Thymus (tissue), 11 donors: ENCODE data around the gene NEK6. TPM values are rescaled to one million over a fixed set of nuclear protein-coding genes. Genes with fewer than 3 reads are reported as not detected.

Source experiments
- DNase-seq, 9 donors: peaks; one replicate each; pipeline ENCODE4 v3.0.0-alpha.2; 2013; ENCODE audit warnings: low spot score in 9 of 9, low read depth in 6 of 9, missing footprints in 1 of 9
- H3K27ac ChIP-seq, 2 donors: one replicate each; pipeline ENCODE4 v1.5.1; 2013; ENCODE audit warnings: control low read depth in 1 of 2, low read depth in 1 of 2, low read length in 1 of 2, mild to moderate bottlenecking in 1 of 2, moderate library complexity in 1 of 2
- H3K27me3 ChIP-seq, 2 donors: one replicate each; pipeline ENCODE4 v1.5.1; 2013; ENCODE audit warnings: low read length in 1 of 2; ENCODE audit not compliant: control insufficient read depth in 2 of 2, insufficient read depth in 1 of 2
- H3K36me3 ChIP-seq, 2 donors: one replicate each; pipeline ENCODE4 v1.5.1; 2013; ENCODE audit warnings: low read length in 1 of 2, mild to moderate bottlenecking in 1 of 2, moderate library complexity in 1 of 2; ENCODE audit not compliant: control insufficient read depth in 2 of 2, insufficient read depth in 2 of 2
- H3K4me1 ChIP-seq, 2 donors: one replicate each; pipeline ENCODE4 v1.5.1; 2013; ENCODE audit warnings: low read length in 2 of 2; ENCODE audit not compliant: control insufficient read depth in 2 of 2, insufficient read depth in 2 of 2
- H3K4me3 ChIP-seq, 2 donors: one replicate each; pipeline ENCODE4 v1.5.1; 2013; ENCODE audit warnings: low read length in 2 of 2, control low read depth in 1 of 2, mild to moderate bottlenecking in 1 of 2
- H3K9me3 ChIP-seq, 2 donors: one replicate each; pipeline ENCODE4 v1.5.1; 2013; ENCODE audit warnings: low read length in 1 of 2, mild to moderate bottlenecking in 1 of 2; ENCODE audit not compliant: control insufficient read depth in 2 of 2, insufficient read depth in 1 of 2
- WGBS: extraction: QIAGEN DNeasy Blood & Tissue Kit; methylation state at CpG from one replicate; pipeline ENCODE4 v1.1.7; 2013; 5-methylcytosine and 5-hydroxymethylcytosine counted together
- polyA plus RNA-seq: library from polyadenylated mRNA; stranded (reverse); fragments of 200-250 nt; gene quantifications from one replicate; pipeline ENCODE4 v1.2.3, GENCODE V29; 2013
- total RNA-seq: library from RNA; stranded (reverse); fragments of 120-200 nt; gene quantifications from one replicate; pipeline ENCODE4 v1.2.4, GENCODE V29; 2013
- donor health status: healthy.

The NEK6 gene
- total and polyA plus RNA-seq, 2 donors = 8.3 to 9.8 TPM

DNA sequence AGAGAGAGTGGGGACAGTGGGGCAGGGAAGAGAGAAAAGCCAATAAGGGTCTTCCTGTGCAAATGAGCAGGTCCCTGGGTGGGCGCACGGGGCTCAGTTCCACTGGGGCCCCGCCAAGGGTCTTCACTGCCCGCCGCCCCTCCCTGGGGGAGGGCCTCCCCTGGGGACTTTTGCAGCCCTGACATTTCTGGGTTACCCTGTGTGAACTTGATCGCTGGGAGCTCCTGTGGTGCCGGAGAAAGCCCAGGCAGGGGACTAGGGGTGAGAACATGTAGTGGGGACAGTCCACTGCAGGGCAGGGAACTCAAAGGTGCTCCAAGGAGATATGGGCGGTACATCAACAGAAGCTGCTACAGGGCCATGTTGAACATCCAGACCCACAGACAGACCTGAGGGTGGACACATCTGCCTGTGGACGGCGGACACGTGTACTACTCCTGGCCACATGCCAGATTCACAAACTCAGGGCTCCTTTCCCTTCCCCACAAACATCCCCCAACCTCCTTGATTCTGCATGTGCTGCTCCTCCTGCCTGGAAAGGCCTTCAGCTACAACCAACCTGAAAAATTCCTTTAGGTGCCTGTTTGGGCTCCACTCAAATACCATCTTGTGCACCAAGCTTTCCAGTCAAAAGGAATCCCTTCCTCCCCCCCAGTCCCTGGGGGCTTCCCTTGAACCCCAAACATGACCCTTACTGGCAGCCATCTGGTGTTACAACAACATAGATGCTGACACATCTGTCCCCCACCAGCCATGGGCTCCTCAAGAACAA is 43.0 kb upstream of the NEK6 start:
- Histone ChIP-seq H3K4me1 (peaks cover 11 to 47% of the 10 kb centered on the region in 2 donors), H3K9me3 (no peaks in the 10 kb centered on the region), H3K27ac (no peak overlapping the region), H3K4me3 (no peak overlapping the region), H3K36me3 (no peaks in the 10 kb centered on the region), H3K27me3 (no peaks in the 10 kb centered on the region)
- DNase-seq = no peak
- WGBS = 86% methylated on average over 11 of the region's 11 CpGs

DNA sequence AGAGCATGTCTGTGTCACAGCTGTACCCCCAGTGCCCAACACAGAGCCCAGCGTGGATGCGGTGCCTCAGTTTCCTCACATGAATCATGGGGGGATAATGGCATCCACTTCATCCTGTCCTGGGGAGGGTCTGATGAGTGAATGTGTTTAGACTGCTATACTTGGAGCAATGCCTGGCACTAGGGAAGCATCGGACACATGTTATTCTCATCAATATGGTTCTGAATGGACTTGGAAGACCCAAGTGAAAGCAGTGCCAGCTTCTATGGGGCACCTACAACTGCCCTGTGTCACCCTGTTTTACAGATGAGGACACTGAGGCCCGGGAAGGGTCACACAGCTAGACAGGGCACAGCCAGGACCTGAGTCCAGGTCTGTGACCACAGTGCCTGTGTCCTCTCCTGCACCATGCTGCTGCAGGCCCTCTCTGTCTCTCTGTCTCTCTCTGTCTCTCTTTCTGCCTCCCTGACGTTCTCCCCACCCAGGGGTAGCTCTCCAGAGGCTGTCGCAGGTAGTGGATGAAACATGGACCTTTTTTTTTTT is 42.3 kb upstream of the NEK6 start:
- peaks cover 11 to 49% of the 10 kb centered on the region in 2 donors for H3K4me1 ChIP-seq
- H3K36me3 ChIP-seq = no peaks in the 10 kb centered on the region
- H3K27ac ChIP-seq = no peak overlapping the region
- no peak for DNase-seq
- no peak overlapping the region for H3K4me3 ChIP-seq
- H3K27me3 ChIP-seq = no peaks in the 10 kb centered on the region
- no peaks in the 10 kb centered on the region for H3K9me3 ChIP-seq
- WGBS = 95% methylated on average over 6 of the region's 6 CpGs

DNA sequence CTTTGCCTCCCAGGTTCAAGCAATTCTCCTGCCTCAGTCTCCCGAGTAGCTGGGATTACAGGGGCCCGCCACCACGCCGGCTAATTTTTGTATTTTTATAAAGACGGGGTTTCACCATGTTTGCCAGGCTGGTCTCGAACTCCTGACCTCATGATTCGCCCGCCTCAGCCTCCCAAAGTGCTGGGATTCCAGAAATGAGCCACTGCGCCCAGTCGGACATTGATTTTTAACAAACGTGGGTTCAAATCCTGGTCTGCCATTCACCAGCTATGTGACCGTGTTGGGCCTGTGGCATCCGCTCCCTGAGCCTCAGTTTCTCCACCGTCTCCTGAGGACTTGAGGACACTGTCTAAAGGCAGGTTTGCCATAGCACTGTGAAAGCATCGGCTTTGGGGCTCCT is 41.8 kb upstream of the NEK6 start:
- 96% methylated on average over 15 of the region's 15 CpGs for WGBS
- H3K4me1 ChIP-seq = peaks cover 11 to 54% of the 10 kb centered on the region in 2 donors
- H3K27ac ChIP-seq = no peak overlapping the region
- no peak overlapping the region for H3K4me3 ChIP-seq
- no peak for DNase-seq
- H3K36me3 ChIP-seq = no peaks in the 10 kb centered on the region
- no peaks in the 10 kb centered on the region for H3K9me3 ChIP-seq
- H3K27me3 ChIP-seq = no peaks in the 10 kb centered on the region

DNA sequence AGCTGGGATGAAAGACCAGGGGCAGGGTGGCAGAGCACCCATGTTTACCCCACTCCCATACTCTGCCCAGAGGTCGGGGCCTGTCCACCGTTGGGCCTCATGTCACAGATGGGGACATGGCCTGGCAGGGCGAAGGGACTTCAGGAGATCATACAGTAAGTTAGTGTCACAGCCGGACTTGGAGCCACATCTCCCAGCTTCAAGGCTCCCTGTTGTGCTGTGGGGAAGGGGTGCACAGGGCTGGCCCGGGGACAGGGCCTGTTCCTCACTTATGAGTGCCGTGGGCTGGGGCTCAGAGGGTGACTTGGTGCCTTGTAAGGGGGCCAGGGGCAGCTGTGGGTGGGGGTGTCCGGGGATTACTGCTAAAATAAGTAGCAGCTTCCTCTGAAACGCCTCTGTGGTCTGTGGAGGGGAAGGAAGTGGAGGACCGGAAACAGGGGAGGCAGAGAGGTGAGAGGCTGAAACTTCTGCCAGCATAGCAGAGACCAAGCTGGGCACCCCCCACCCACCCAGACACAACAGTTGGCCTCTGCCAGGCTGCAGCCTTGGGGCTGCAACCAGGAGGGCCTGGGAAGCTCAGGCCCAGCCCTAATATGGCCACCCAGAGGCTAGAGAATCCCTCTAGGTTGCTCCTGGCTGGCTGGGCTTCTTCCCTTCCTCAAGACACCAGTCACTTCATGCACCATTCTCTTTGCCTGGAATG is 41.1 kb upstream of the NEK6 start:
- peak in 5 of 9 donors; percentile 31 to 75 (median 38) for DNase-seq
- WGBS = 22% methylated on average over 9 of the region's 9 CpGs
- Histone ChIP-seq H3K9me3 (no peaks in the 10 kb centered on the region), H3K27ac (peak overlapping the region; percentile 20 to 32), H3K4me1 (peaks cover 11 to 56% of the 10 kb centered on the region in 2 donors), H3K36me3 (no peaks in the 10 kb centered on the region), H3K27me3 (no peaks in the 10 kb centered on the region), H3K4me3 (no peak overlapping the region)

DNA sequence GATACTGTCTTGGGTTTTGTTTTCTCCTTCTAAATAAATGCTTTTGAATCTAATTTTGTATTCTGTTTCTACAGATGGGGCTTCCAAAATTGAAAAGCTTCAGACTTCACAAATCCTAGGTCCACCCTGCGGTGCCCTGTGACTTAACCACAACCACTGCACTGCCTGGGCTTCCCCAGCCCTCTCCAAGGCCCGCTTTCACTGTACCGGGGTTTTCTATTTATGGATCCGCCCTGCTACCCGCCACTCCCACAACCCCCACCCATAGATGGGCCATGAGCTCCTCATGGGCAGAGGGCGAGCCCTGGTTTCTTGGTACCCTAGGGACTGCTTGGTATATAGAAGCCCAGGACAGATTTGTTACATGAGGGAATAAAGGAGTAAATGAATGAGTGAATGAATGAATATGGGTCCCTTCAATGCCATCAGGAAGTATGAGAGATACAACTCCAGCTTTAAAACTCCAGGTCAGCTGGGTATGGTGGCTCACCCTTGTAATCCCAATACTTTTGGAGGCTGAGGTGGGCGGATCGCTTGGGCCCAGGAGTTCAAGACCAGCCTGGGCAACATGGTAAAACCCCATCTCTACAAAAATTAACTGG is 39.8 kb upstream of the NEK6 start:
- no peak for DNase-seq
- H3K27me3 ChIP-seq = no peaks in the 10 kb centered on the region
- no peak overlapping the region for H3K4me3 ChIP-seq
- no peaks in the 10 kb centered on the region for H3K9me3 ChIP-seq
- no peaks in the 10 kb centered on the region for H3K36me3 ChIP-seq
- H3K4me1 ChIP-seq = peaks cover 11 to 56% of the 10 kb centered on the region in 2 donors
- WGBS = 58% methylated on average over 8 of the region's 8 CpGs
- peak overlapping the region in 1 of 2 donors; percentile 32 for H3K27ac ChIP-seq

DNA sequence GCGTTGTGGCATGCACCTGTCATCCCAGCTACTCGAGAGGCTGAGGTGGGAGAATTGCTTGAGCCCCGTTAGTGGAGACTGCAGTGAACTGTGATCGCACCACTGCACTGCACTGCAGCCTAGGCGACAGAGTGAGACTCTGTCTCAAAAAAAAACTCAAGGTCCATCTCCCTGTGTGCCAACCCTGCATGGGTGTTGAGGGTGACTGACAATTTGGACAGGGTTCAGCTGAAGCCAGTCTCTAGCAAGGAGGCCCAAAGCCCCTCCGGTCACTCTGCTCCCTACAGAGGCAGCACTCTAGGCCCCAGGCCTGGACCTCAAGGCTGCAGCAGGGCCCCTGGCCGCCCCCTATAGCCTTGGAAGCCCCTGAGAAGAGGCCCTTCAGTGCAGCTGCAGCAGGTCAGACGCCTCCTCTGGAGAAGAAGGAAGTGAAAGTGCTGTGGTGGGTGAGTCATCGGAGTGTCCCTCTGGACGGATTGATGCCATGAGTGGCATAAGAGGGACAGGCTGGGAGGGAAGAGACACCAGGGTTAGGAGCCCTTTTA is 39.2 kb upstream of the NEK6 start:
- no peak overlapping the region for H3K4me3 ChIP-seq
- H3K36me3 ChIP-seq = no peaks in the 10 kb centered on the region
- DNase-seq = peak in 1 of 9 donors; percentile 46
- no peaks in the 10 kb centered on the region for H3K9me3 ChIP-seq
- H3K27me3 ChIP-seq = no peaks in the 10 kb centered on the region
- H3K27ac ChIP-seq = no peak overlapping the region
- WGBS = 71% methylated on average over 10 of the region's 10 CpGs
- peaks cover 11 to 56% of the 10 kb centered on the region in 2 donors for H3K4me1 ChIP-seq

DNA sequence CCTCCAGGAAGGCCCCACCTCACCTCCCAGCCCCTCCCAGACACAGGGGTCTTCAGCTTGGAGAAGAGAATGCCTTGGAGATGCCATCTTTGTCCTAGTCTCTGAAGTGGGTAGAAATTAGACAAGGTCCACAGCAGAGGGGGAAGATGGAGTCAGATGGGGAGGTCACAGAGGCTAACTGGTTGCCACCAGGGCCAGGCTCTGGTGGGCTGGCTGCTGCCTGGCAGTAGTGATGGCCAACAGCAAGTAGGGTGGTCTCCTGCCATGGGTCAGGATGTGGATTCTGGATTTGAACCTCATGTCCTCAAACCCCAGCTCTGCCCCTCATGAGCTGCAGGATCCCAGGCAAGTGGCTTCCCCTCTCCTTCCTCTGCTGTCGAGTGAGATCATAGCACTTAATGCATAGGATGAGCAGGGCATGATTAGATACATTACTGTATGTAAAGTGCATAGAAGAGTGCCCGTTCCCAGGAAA is 38.7 kb upstream of the NEK6 start:
- Histone ChIP-seq H3K4me1 (peaks cover 11 to 56% of the 10 kb centered on the region in 2 donors), H3K4me3 (no peak overlapping the region), H3K36me3 (no peaks in the 10 kb centered on the region), H3K27me3 (no peaks in the 10 kb centered on the region), H3K27ac (no peak overlapping the region), H3K9me3 (no peaks in the 10 kb centered on the region)
- DNase-seq = no peak
- WGBS = 54% methylated on average over 2 of the region's 2 CpGs

DNA sequence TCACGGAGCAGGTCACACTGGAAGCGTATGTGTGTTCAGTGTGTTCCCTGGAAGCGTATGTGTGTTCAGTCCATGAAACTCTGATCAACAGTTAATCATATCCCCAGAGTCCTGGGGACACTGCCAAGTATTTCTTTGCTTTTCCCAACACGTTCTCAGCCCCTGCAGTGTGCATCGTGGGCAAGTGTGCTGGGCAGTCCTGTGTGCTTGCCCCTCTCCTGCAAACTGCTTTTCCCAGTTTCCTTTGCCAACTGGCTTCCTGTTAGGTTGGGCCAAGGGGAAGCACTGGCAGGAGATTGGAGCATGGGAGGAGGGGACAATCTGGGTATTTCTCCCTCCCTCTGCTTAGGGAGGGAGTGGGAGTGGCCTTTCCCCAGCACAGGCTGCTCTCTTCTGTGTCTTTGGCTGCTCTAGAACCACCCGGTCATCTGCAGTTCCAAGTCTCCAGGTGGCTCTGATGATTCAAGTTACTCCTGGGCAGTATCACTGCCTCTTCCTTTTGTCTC is 36.8 kb upstream of the NEK6 start:
- Histone ChIP-seq H3K27me3 (no peaks in the 10 kb centered on the region), H3K4me1 (peaks cover 11 to 39% of the 10 kb centered on the region in 2 donors), H3K9me3 (no peaks in the 10 kb centered on the region), H3K36me3 (no peaks in the 10 kb centered on the region), H3K27ac (no peak overlapping the region), H3K4me3 (no peak overlapping the region)
- WGBS = 91% methylated on average over 6 of the region's 6 CpGs
- DNase-seq = no peak
